ENCODE data around the gene AP5Z1.

The AP5Z1 gene

DNA sequence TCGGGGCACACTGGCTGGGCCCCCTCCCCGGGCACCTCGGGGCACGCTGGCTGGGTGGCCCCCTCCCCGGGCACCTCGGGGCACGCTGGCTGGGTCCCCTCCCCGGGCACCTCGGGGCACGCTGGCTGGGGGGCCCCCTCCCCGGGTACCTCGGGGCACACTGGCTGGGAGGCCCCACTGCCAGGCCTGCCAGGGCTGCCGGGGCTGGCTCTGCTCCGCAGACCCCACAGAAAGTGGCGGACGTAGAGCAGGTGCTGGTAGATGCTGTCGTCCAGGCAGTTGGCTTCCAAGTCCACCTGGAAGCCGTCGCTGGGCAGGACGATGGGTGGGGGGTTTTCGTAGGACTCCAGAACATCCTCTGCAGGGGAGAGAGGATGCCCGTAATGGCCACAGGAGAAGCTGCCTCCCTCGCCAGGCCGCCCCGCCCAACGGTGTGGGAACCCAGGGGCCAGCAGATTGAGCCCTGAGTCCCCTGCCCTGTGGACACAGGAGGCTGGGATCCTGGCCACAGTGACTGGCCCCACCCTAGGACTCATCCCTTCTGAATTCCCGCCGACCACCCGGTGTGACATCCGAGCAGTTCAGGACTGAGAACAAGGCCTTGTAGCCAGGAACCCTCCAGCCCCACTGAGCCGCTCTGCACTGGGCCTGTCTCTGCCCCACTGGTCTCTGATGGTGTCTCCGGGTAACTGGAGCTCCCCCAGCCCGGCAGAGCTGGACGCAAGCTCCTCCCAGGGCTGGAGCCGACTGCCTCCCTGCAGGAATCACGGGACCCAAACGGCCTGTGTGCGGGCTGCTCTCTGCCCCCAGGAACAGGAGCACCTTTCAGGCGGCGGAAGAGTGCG lies 28.2 kb downstream of the AP5Z1 start:
- TF ChIP-seq ZFX (IDR thresholded peaks at IDR 0.05), result no peak
- TF ChIP-seq, protein P1, sequence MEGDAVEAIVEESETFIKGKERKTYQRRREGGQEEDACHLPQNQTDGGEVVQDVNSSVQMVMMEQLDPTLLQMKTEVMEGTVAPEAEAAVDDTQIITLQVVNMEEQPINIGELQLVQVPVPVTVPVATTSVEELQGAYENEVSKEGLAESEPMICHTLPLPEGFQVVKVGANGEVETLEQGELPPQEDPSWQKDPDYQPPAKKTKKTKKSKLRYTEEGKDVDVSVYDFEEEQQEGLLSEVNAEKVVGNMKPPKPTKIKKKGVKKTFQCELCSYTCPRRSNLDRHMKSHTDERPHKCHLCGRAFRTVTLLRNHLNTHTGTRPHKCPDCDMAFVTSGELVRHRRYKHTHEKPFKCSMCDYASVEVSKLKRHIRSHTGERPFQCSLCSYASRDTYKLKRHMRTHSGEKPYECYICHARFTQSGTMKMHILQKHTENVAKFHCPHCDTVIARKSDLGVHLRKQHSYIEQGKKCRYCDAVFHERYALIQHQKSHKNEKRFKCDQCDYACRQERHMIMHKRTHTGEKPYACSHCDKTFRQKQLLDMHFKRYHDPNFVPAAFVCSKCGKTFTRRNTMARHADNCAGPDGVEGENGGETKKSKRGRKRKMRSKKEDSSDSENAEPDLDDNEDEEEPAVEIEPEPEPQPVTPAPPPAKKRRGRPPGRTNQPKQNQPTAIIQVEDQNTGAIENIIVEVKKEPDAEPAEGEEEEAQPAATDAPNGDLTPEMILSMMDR (conservative IDR thresholded peaks at IDR 0.05), result no peak
- H3K27ac ChIP-seq, result no peak overlapping the region

DNA sequence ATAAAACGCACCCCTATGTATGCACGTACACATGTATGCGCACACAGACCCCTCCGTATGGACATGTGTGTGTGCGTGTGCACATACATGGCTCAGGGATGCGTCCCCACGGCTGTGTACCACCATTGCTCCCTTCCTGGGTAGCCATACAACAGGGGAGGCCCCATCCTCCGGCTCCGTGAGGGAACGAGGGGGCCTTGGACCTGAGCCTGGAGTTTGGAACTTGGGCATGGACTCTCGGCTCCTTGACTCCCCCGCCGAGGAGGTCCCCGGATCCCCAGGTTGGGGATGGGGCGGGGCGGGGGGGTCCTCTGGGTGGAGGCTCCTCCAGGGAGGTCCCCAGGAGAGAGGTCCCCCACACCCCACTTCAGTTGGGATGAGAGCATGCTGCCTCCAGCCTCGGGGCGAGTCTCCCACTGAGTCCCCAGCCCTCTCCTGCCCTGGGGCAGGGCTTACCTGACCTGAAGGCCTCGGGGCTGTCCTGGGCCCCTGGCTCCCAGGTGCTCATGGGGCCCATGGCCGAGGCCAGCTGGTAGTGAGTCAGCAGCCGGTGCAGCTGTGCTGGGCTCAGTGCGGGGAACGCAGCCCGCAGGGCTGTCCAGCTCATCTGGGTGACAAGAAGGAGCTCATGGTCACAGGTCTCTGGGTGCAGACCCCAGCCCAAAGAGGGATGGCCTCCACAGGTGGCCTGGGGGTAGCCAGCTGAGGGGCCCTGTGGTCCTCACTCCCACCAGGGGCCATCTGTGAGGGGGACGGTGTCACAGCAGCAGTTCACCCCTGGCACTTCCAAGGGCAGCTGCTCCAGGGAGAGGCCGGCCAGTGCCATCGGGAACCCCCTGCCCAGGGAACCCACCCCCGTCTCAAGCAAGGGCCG lies 29.9 kb downstream of the AP5Z1 start:
- H3K27ac ChIP-seq, result no peak overlapping the region
- TF ChIP-seq, protein P1 (conservative IDR thresholded peaks at IDR 0.05), result no peak
- no peak for TF ChIP-seq ZFX (IDR thresholded peaks at IDR 0.05)

DNA sequence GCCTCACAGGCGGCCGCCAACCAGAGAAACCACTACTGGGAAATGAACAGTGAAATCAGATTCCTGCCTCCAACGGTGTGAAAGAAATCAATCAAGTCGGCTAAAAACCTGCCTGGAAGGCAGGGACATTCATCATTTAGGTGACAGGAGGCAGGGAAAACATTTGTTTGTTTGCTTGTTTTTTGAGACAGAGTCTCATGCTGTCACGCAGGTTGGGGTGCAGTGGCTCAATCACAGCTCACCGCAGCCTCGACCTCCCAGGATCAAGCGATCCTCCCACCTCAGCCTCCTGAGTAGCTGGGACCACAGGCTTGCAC lies 30.5 kb downstream of the AP5Z1 start:
- TF ChIP-seq ZFX (IDR thresholded peaks at IDR 0.05), result no peak
- TF ChIP-seq, protein P1 (conservative IDR thresholded peaks at IDR 0.05), result no peak
- H3K27ac ChIP-seq, result no peak overlapping the region

DNA sequence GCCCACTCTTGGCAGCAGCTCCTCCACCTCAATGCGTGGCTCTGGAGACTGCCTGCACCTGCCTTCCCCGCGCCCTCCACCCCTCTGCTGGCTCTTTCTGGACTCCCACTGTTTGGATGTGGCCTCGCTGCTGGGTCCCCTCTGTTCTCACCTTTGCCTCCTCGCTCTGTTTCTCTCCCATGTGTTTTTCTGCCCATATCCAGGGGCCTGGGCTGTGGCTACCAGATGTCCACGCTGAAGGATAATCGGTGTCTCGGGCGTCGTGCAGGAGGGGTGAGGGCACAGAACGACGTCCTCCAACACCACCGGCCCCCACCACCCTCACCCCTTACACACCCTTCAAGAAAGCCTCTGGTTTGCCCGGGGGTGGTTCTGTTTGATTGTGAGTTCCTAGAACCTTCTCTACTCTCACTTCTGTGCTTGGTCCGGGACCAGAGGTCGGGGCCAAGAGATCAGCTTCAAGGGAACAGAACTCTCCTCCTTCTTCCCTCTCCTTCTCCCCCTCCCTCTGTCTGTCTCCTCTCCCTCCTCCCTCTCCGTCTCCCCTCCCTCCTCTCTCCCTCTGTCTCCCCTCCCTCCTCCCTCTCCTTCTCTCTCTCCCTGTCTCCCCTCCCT lies 31.7 kb downstream of the AP5Z1 start:
- TF ChIP-seq ZFX (IDR thresholded peaks at IDR 0.05), result no peak
- TF ChIP-seq, protein P1 (conservative IDR thresholded peaks at IDR 0.05), result no peak

DNA sequence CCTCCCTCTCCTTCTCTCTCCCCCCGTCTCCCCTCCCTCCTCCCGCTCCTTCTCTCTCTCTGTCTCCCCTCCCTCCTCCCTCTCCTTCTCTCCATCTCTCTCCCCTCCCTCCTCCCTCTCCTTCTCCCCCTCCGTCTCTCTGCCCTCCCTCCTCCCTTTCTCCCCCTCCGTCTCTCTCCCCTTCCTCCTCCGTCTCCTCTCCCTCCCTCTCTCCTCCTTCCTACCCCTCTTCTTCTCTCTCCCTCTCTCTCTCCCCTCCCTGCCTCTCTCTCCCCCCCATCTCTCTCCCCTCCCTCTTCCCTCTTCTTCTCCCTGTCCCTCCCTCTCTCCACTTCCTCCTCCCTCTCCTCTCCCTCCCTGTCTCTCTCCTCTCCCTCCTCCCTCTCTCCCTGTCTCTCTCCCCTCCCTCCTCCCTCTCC lies 32.2 kb downstream of the AP5Z1 start:
- TF ChIP-seq, protein P1 (conservative IDR thresholded peaks at IDR 0.05), result no peak
- TF ChIP-seq ZFX (IDR thresholded peaks at IDR 0.05), result no peak
- no peak overlapping the region for H3K27ac ChIP-seq

More for the DNA sequence above, 31.7 kb downstream of the AP5Z1 start:
- H3K27ac ChIP-seq, result no peak overlapping the region

DNA sequence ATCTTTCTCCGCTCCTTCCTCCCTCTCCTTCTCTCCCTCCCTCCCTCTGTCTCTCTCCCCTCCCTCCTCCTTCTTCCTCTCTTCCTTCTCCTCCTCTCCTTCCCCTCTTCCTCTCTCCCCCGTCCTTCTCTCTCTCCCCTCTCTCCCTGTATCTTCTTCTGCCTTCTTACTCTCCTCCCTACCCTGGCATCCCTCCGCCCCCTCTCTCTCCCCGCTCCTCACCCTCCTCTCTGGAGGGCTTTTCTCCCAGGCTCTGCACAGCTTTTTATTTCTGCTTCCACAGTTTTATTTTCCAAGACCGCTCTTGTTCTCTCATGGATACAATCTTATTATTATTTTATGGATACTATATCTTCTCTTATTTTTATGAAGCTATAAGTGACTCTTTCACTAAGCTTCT lies 32.6 kb downstream of the AP5Z1 start:
- H3K27ac ChIP-seq, result no peak overlapping the region
- TF ChIP-seq ZFX (IDR thresholded peaks at IDR 0.05), result no peak
- TF ChIP-seq, protein P1 (conservative IDR thresholded peaks at IDR 0.05), result no peak

Data from C4-2B (cell line).